IMR-90 (cell line): Measurements from ENCODE around the gene NTPCR.

Experiments
- CEBPB ChIP-seq: IDR thresholded peaks from 2 replicates; pipeline ENCODE4 v1.6.1; 2012; ENCODE audit warnings: low read depth, low read length, improper control_type of control experiment
- FOS ChIP-seq: fragments of 150-350 bp; IDR thresholded peaks from 2 replicates; pipeline ENCODE4 v1.6.1; 2016; ENCODE audit warnings: low read depth, low read length
- MAFK ChIP-seq: IDR thresholded peaks from 2 replicates; pipeline ENCODE4 v1.6.1; 2012; ENCODE audit warnings: low read depth, low read length, improper control_type of control experiment
- MAZ ChIP-seq: IDR thresholded peaks from 2 replicates; pipeline ENCODE4 v1.6.1; 2012; ENCODE audit warnings: low read depth, mild to moderate bottlenecking, low read length, improper control_type of control experiment, moderate library complexity, borderline replicate concordance
- POLR2A ChIP-seq: IDR thresholded peaks from 2 replicates; pipeline ENCODE4 v1.6.1; 2012; ENCODE audit warnings: mild to moderate bottlenecking, low read depth, low read length
- RCOR1 ChIP-seq: IDR thresholded peaks from 2 replicates; pipeline ENCODE4 v1.6.1; 2012; ENCODE audit warnings: mild to moderate bottlenecking, low read length, improper control_type of control experiment; ENCODE audit not compliant: insufficient replicate concordance
- RFX5 ChIP-seq: IDR thresholded peaks from 2 replicates; pipeline ENCODE4 v1.8.0; 2012; ENCODE audit warnings: low read depth, mild to moderate bottlenecking, low read length, moderate library complexity
- TF ChIP-seq, protein P1 (sequence below): conservative IDR thresholded peaks from 2 replicates; pipeline ENCODE4 v1.5.1; 2012; ENCODE audit warnings: mild to moderate bottlenecking, low read depth, low read length, improper control_type of control experiment

GRCh38 chr1:232904566-232904965 is 45.8 kb upstream of the NTPCR start:
- TF ChIP-seq POLR2A (no peak), MAZ (no peak), RFX5 (no peak), FOS (no peak), RCOR1 (no peak), MAFK (no peak), CEBPB (no peak)
- TF ChIP-seq, protein P1, sequence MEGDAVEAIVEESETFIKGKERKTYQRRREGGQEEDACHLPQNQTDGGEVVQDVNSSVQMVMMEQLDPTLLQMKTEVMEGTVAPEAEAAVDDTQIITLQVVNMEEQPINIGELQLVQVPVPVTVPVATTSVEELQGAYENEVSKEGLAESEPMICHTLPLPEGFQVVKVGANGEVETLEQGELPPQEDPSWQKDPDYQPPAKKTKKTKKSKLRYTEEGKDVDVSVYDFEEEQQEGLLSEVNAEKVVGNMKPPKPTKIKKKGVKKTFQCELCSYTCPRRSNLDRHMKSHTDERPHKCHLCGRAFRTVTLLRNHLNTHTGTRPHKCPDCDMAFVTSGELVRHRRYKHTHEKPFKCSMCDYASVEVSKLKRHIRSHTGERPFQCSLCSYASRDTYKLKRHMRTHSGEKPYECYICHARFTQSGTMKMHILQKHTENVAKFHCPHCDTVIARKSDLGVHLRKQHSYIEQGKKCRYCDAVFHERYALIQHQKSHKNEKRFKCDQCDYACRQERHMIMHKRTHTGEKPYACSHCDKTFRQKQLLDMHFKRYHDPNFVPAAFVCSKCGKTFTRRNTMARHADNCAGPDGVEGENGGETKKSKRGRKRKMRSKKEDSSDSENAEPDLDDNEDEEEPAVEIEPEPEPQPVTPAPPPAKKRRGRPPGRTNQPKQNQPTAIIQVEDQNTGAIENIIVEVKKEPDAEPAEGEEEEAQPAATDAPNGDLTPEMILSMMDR: no peak
